Endothelial cell of umbilical vein (primary cell): ENCODE results near the gene GMNN.

Experiments
- CTCF ChIP-seq, 2 donors: IDR thresholded peaks; 1 replicate in 1 of 2; 2 replicates in 1 of 2; pipeline ENCODE4 v1.5.1; 2011; ENCODE audit warnings: low read length in 2 of 2, mild to moderate bottlenecking in 2 of 2, moderate library complexity in 2 of 2, control low read depth in 1 of 2, inconsistent platforms in 1 of 2, low read depth in 1 of 2; ENCODE audit not compliant: insufficient read depth in 1 of 2; ENCODE audit errors: extremely low read depth in 1 of 2
- EZH2 ChIP-seq: IDR thresholded peaks from 2 replicates; pipeline ENCODE4 v1.6.1; 2012; ENCODE audit warnings: borderline replicate concordance, low read depth, mild to moderate bottlenecking, moderate library complexity, low read length, inconsistent platforms; ENCODE audit not compliant: severe bottlenecking
- GATA2 ChIP-seq: IDR thresholded peaks from 2 replicates; pipeline ENCODE4 v1.7.0; 2011; ENCODE audit warnings: low read depth, mild to moderate bottlenecking, moderate library complexity, mixed read lengths, low read length; ENCODE audit not compliant: insufficient read length, insufficient read depth
- JUN ChIP-seq: IDR thresholded peaks from 2 replicates; pipeline ENCODE4 v1.6.1; 2011; ENCODE audit warnings: borderline replicate concordance, low read depth; ENCODE audit not compliant: insufficient read length, insufficient read depth
- MAX ChIP-seq: IDR thresholded peaks from 2 replicates; pipeline ENCODE4 v1.6.1; 2011; ENCODE audit not compliant: insufficient read depth, insufficient read length
- MYC ChIP-seq: IDR thresholded peaks from one replicate; pipeline ENCODE4 v1.6.1; 2011; ENCODE audit warnings: mild to moderate bottlenecking, low read depth, low read length
- POLR2A ChIP-seq: IDR thresholded peaks from 2 replicates; pipeline ENCODE4 v1.6.1; 2012; ENCODE audit warnings: low read depth, mild to moderate bottlenecking, control low read depth, low read length
- POLR2AphosphoS5 ChIP-seq: IDR thresholded peaks from 2 replicates; pipeline ENCODE4 v1.6.1; 2012; ENCODE audit warnings: low read depth, mild to moderate bottlenecking, control low read depth, low read length, moderate library complexity; ENCODE audit not compliant: insufficient read depth

DNA sequence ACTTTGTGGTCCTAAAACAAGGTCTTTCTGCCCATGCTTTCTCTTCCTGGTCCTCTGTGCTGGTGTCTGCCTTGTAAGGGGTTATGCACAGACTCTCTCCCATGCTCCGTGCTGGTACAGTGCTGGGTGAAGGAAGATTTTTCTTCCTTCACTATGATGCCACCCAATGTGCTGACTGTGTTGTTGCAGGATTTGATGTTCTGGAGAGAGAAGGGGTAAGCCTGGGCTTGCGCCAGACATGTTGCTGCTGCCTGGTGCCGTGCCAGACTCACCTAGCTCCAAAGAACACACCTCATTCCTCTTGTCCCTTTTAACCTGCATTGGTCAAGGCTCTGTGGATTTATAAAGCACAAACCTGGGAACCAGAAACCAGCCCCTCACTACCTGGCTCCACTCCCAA, 52.4 kb downstream of the GMNN start:
- TF ChIP-seq CTCF (IDR thresholded peaks at IDR 0.05; ENCODE audit: extremely low read depth in 1 of 2, insufficient read depth in 1 of 2, low read depth in 1 of 2, low read length in 2 of 2) (no peak), POLR2AphosphoS5 (no peak), MAX (no peak), EZH2 (no peak), POLR2A (no peak), GATA2 (no peak), MYC (no peak), JUN (no peak)
